HEK293 (cell line): ENCODE measurements around the gene TLR9.
A peak's percentile ranks its signal among the peaks of the same experiment; 100 is the strongest.

Experiments used
- CTCF ChIA-PET: fragments of 350-600 bp; formaldehyde crosslinking; extraction: SDS; loops from one replicate; lab custom pipeline; 2021; ENCODE audit warnings: antibody characterized with exemption; lab: Yijun Ruan, JAX
- POLR2A ChIA-PET: fragments of 300-600 bp; formaldehyde crosslinking; extraction: SDS; loops from one replicate; lab custom pipeline; 2020; ENCODE audit warnings: antibody characterized with exemption, inconsistent platforms; lab: Yijun Ruan, JAX
- H3K27ac ChIP-seq: fragments of 200-500 bp; sonication (Bioruptor generic); 2 replicates; pipeline ENCODE4 v1.5.1; 2014; ENCODE audit warnings: low read depth, low read length, control low read depth, inconsistent platforms; ENCODE audit errors: extremely low read depth
- H3K36me3 ChIP-seq, 2 experiments: fragments of 200-500 bp in 1 of 2; sonication (Bioruptor generic) in 1 of 2; 1 replicate in 1 of 2; 2 replicates in 1 of 2; pipeline ENCODE4 v1.5.1; 2014 to 2017; ENCODE audit warnings: inconsistent platforms in 2 of 2, low read length in 2 of 2; ENCODE audit not compliant: control insufficient read depth in 2 of 2, insufficient read depth in 1 of 2
- H3K4me1 ChIP-seq: fragments of 200-500 bp; sonication (Bioruptor generic); 2 replicates; pipeline ENCODE4 v1.5.1; 2014; ENCODE audit warnings: mild to moderate bottlenecking, low read length, inconsistent platforms; ENCODE audit not compliant: control insufficient read depth, insufficient read depth
- H3K4me3 ChIP-seq: 2 replicates; pipeline ENCODE4 v1.5.1; 2011; ENCODE audit warnings: low read depth, mild to moderate bottlenecking, control low read depth, low read length, moderate library complexity
- H3K9me3 ChIP-seq: fragments of 200-500 bp; sonication (Bioruptor generic); 2 replicates; pipeline ENCODE4 v1.5.1; 2014; ENCODE audit warnings: low read depth, low read length, inconsistent platforms; ENCODE audit not compliant: control insufficient read depth, insufficient read depth
- BCL11A ChIP-seq: fragments of 450-650 bp; formaldehyde crosslinking; IDR thresholded peaks from 2 replicates; pipeline ENCODE4 v1.5.1; 2016; ENCODE audit warnings: low read depth, missing biosample characterization, missing genetic modification characterization
- KLF10 ChIP-seq: fragments of 450-650 bp; IDR thresholded peaks from 2 replicates; pipeline ENCODE4 v1.5.1; 2018; ENCODE audit warnings: missing biosample characterization, mild to moderate bottlenecking, missing genetic modification characterization
- KLF8 ChIP-seq: fragments of 450-650 bp; formaldehyde crosslinking; IDR thresholded peaks from 2 replicates; pipeline ENCODE4 v1.5.1; 2016; ENCODE audit warnings: missing biosample characterization, missing genetic modification characterization
- PRDM2 ChIP-seq: fragments of 450-650 bp; formaldehyde crosslinking; IDR thresholded peaks from 2 replicates; pipeline ENCODE4 v1.5.1; 2016; ENCODE audit warnings: missing biosample characterization, missing genetic modification characterization, borderline replicate concordance
- SCRT1 ChIP-seq: fragments of 450-650 bp; formaldehyde crosslinking; IDR thresholded peaks from 2 replicates; pipeline ENCODE4 v1.5.1; 2016; ENCODE audit warnings: missing biosample characterization, missing genetic modification characterization, borderline replicate concordance
- TRIM28 ChIP-seq: IDR thresholded peaks from 2 replicates; pipeline ENCODE4 v1.6.1; 2011; ENCODE audit warnings: low read length, control low read depth, borderline replicate concordance
- ZBTB17 ChIP-seq: fragments of 450-650 bp; formaldehyde crosslinking; IDR thresholded peaks from 2 replicates; pipeline ENCODE4 v1.5.1; 2016; ENCODE audit warnings: missing biosample characterization, missing genetic modification characterization
- ZBTB21 ChIP-seq: fragments of 450-650 bp; formaldehyde crosslinking; IDR thresholded peaks from 2 replicates; pipeline ENCODE4 v1.5.1; 2017; ENCODE audit warnings: missing biosample characterization, missing genetic modification characterization
- ZBTB8A ChIP-seq: fragments of 450-650 bp; formaldehyde crosslinking; IDR thresholded peaks from 2 replicates; pipeline ENCODE4 v1.5.1; 2016; ENCODE audit warnings: missing biosample characterization, missing genetic modification characterization
- ZFP3 ChIP-seq: fragments of 450-650 bp; formaldehyde crosslinking; IDR thresholded peaks from 2 replicates; pipeline ENCODE4 v1.5.1; 2016; ENCODE audit warnings: low read depth, missing biosample characterization, missing genetic modification characterization
- ZNF10 ChIP-seq: fragments of 450-650 bp; formaldehyde crosslinking; IDR thresholded peaks from 2 replicates; pipeline ENCODE4 v1.5.1; 2017; ENCODE audit warnings: missing biosample characterization, missing genetic modification characterization
- ZNF132 ChIP-seq: fragments of 450-650 bp; formaldehyde crosslinking; IDR thresholded peaks from 2 replicates; pipeline ENCODE4 v1.5.1; 2017; ENCODE audit warnings: missing biosample characterization, missing genetic modification characterization, borderline replicate concordance
- ZNF214 ChIP-seq: fragments of 450-650 bp; formaldehyde crosslinking; IDR thresholded peaks from 2 replicates; pipeline ENCODE4 v1.5.1; 2017; ENCODE audit warnings: missing biosample characterization, mild to moderate bottlenecking, missing genetic modification characterization, borderline replicate concordance
- ZNF24 ChIP-seq: fragments of 450-650 bp; formaldehyde crosslinking; IDR thresholded peaks from 2 replicates; pipeline ENCODE4 v1.5.1; 2016; ENCODE audit warnings: missing biosample characterization, missing genetic modification characterization
- ZNF341 ChIP-seq: fragments of 450-650 bp; formaldehyde crosslinking; IDR thresholded peaks from 2 replicates; pipeline ENCODE4; 2016; ENCODE audit warnings: low read depth, missing biosample characterization, missing genetic modification characterization
- ZNF350 ChIP-seq: fragments of 450-650 bp; formaldehyde crosslinking; IDR thresholded peaks from 2 replicates; pipeline ENCODE4 v1.5.0; 2017; ENCODE audit warnings: missing biosample characterization, mild to moderate bottlenecking, missing genetic modification characterization
- ZNF426 ChIP-seq: fragments of 450-650 bp; formaldehyde crosslinking; IDR thresholded peaks from 2 replicates; pipeline ENCODE4 v1.5.1; 2017; ENCODE audit warnings: missing biosample characterization, missing genetic modification characterization, mild to moderate bottlenecking, inconsistent platforms, moderate library complexity
- ZNF513 ChIP-seq: fragments of 450-650 bp; IDR thresholded peaks from 2 replicates; pipeline ENCODE4 v1.5.1; 2018; ENCODE audit warnings: missing biosample characterization, missing genetic modification characterization
- ZNF549 ChIP-seq: fragments of 450-650 bp; IDR thresholded peaks from 2 replicates; pipeline ENCODE4 v1.5.1; 2018; ENCODE audit warnings: missing biosample characterization, missing genetic modification characterization, mild to moderate bottlenecking, inconsistent platforms, moderate library complexity
- ZNF555 ChIP-seq: fragments of 450-650 bp; formaldehyde crosslinking; conservative IDR thresholded peaks from 2 replicates; pipeline ENCODE4 v1.5.1; 2017; ENCODE audit warnings: missing biosample characterization, mild to moderate bottlenecking, missing genetic modification characterization, inconsistent platforms
- ZNF670 ChIP-seq: fragments of 450-650 bp; formaldehyde crosslinking; IDR thresholded peaks from 2 replicates; pipeline ENCODE4 v1.5.1; 2016; ENCODE audit warnings: missing biosample characterization, missing genetic modification characterization, low read depth
- ZNF76 ChIP-seq: fragments of 450-650 bp; formaldehyde crosslinking; IDR thresholded peaks from 2 replicates; pipeline ENCODE4; 2016; ENCODE audit warnings: low read depth, missing biosample characterization, missing genetic modification characterization, borderline replicate concordance

TLR9 gene

GRCh38 chr3:52242039-52242438, 16.6 kb upstream of the TLR9 start:
- Histone ChIP-seq H3K27ac (no peak overlapping the region), H3K36me3 (no peaks in the 10 kb centered on the region), H3K4me1 (no peaks in the 10 kb centered on the region; the same call in 1 of the 2 replicates), H3K4me3 (no peak overlapping the region), H3K9me3 (no peaks in the 10 kb centered on the region)
- ChIA-PET POLR2A (no interaction called here), CTCF (interaction anchor here (0.7 to 1.7 kb wide), 5 partner anchors 10 to 205 kb away, joined by 3 to 15 read pairs (median 4); no protein-coding TSS in a partner anchor)
- TF ChIP-seq KLF10 (no peak), ZNF341 (no peak), ZBTB21 (no peak), TRIM28 (no peak), ZNF549 (no peak), ZNF10 (tag by site-specific recombination) (no peak)

DNA sequence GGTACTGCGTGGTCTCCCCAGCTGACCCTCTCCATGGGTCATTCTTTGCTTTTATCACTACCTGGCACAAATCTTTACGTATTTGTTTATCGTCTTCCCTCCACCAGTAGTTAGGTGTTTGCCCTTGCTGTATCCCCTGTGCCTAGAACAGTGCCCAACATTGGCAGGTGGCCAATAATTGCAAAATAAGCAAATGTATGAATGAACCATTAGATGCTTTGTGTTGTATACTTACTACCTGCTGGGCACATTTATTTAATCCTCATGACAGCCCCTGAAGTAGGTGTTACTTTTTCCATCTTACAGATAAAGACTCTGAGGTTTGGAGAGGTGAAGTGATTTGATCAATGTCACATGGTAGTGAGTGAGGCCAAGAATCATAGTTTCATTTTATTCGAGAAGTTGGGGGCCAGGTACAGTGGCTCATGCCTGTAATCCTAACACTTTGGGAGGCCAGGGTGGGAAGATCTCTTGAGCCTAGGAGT, 15.5 kb upstream of the TLR9 start:
- POLR2A ChIA-PET = interaction anchor here (0.5 to 2.6 kb wide), 5 partner anchors 8 to 1029 kb away, joined by 3 to 14 read pairs (median 4); partner anchors contain the start of genes POC1A and WDR82
- Histone ChIP-seq H3K36me3 (no peaks in the 10 kb centered on the region), H3K9me3 (no peaks in the 10 kb centered on the region), H3K4me3 (no peak overlapping the region), H3K27ac (0 out of 2 replicates have a peak overlapping the region, but pooled peaks have one; percentile 16), H3K4me1 (no peaks in the 10 kb centered on the region; the same call in 1 of the 2 replicates)
- CTCF ChIA-PET = interaction anchor here (1.0 to 1.1 kb wide), 3 partner anchors 9 to 98 kb away, joined by 4 to 15 read pairs (median 5); no protein-coding TSS in a partner anchor
- TF ChIP-seq ZBTB8A (tag by site-specific recombination) (0 out of 2 replicates have a peak, but pooled peaks have one; percentile 27), ZFP3 (tag by site-specific recombination) (no peak), SCRT1 (tag by site-specific recombination) (peak; percentile 5; the same call in 1 of the 2 replicates), ZNF670 (no peak), ZNF24 (tag by site-specific recombination) (0 out of 2 replicates have a peak, but pooled peaks have one; percentile 11), ZNF513 (tag by site-specific recombination) (peak; percentile 44; the same call in 1 of the 2 replicates), TRIM28 (0 out of 2 replicates have a peak, but pooled peaks have one; percentile 1)

- ChIA-PET CTCF (interaction anchor here (0.6 to 1.1 kb wide), 4 partner anchors 12 to 99 kb away, joined by 3 to 5 read pairs (median 4); no protein-coding TSS in a partner anchor), POLR2A (interaction anchor here (0.6 to 2.6 kb wide), 5 partner anchors 9 to 86 kb away, joined by 3 to 14 read pairs (median 4); partner anchors contain the start of genes POC1A and WDR82)
- Histone ChIP-seq H3K4me3 (no peak overlapping the region), H3K9me3 (no peaks in the 10 kb centered on the region), H3K36me3 (peaks cover 0 to 3% of the 10 kb centered on the region in 2 experiments; a peak in 1 of 3 replicates), H3K27ac (peak overlapping the region; percentile 73; the same call in 1 of the 2 replicates), H3K4me1 (no peaks in the 10 kb centered on the region)
- TF ChIP-seq ZNF555 (tag by site-specific recombination) (no peak), ZBTB17 (tag by site-specific recombination) (peak; percentile 47; the same call in 1 of the 2 replicates), PRDM2 (tag by site-specific recombination) (no peak), ZNF214 (tag by site-specific recombination) (no peak), ZNF132 (tag by site-specific recombination) (no peak), ZNF76 (tag by site-specific recombination) (no peak), ZNF426 (no peak), BCL11A (no peak), ZNF350 (no peak), KLF8 (tag by site-specific recombination) (0 out of 2 replicates have a peak, but pooled peaks have one; percentile 0)
Observed at GRCh38 chr3:52240059-52240885, 14.8 kb upstream of the TLR9 start.
